Measurements from ENCODE around the gene VPS26C. TPM values are rescaled to one million over a fixed set of nuclear protein-coding genes. Genes with fewer than 3 reads are reported as not detected.

The VPS26C gene
- total RNA-seq, 1 experiment from 2014 or later = 43.2 TPM

- H3K79me2 ChIP-seq (ENCODE audit: low read length) = peaks cover 63% of the 10 kb centered on the region
- 0 out of 2 replicates have a peak, but pooled peaks cover 7% of the 10 kb centered on the region for H4K20me1 ChIP-seq (ENCODE audit: insufficient read depth, low read depth, low read length)
- H3K9ac ChIP-seq (ENCODE audit: low read length) = no peak overlapping the region
- no peak overlapping the region for H3K4me3 ChIP-seq (ENCODE audit: low read length)
- H3K9me2 ChIP-seq (replicated peaks; ENCODE audit: insufficient read depth, low read length) = no peaks in the 10 kb centered on the region
- no peak overlapping the region for H2AFZ ChIP-seq (ENCODE audit: low read length)
- no peak overlapping the region for H3K27ac ChIP-seq (ENCODE audit: low read length)
- no peak for DNase-seq
- H3K4me2 ChIP-seq (ENCODE audit: low read depth, low read length, poor library complexity, severe bottlenecking) = no peak overlapping the region
- no peaks in the 10 kb centered on the region for H3K9me3 ChIP-seq (ENCODE audit: low read length)
- no peaks in the 10 kb centered on the region for H3K4me1 ChIP-seq (ENCODE audit: low read length)
- no peaks in the 10 kb centered on the region for H3K27me3 ChIP-seq (ENCODE audit: low read length)
- peaks cover 36% of the 10 kb centered on the region; the same call in 1 of the 2 replicates for H3K36me3 ChIP-seq (ENCODE audit: insufficient read depth, low read length)
Observed at GRCh38 chr21:37231671-37232070, 35.5 kb downstream of the VPS26C start.

- Histone ChIP-seq H3K27ac (ENCODE audit: low read length) (no peak overlapping the region), H3K79me2 (ENCODE audit: low read length) (peaks cover 63% of the 10 kb centered on the region), H2AFZ (ENCODE audit: low read length) (no peak overlapping the region)
Observed at GRCh38 chr21:37231249-37231645, 35.9 kb downstream of the VPS26C start.

GRCh38 chr21:37230632-37231248 is 36.4 kb downstream of the VPS26C start:
- Histone ChIP-seq H3K4me1 (ENCODE audit: low read length) (no peaks in the 10 kb centered on the region), H2AFZ (ENCODE audit: low read length) (no peak overlapping the region), H3K9me2 (replicated peaks; ENCODE audit: insufficient read depth, low read length) (no peaks in the 10 kb centered on the region), H4K20me1 (ENCODE audit: insufficient read depth, low read depth, low read length) (0 out of 2 replicates have a peak, but pooled peaks cover 7% of the 10 kb centered on the region), H3K4me2 (ENCODE audit: low read depth, low read length, poor library complexity, severe bottlenecking) (no peak overlapping the region), H3K27ac (ENCODE audit: low read length) (no peak overlapping the region), H3K36me3 (ENCODE audit: insufficient read depth, low read length) (peaks cover 38% of the 10 kb centered on the region; the same call in 1 of the 2 replicates), H3K27me3 (ENCODE audit: low read length) (no peaks in the 10 kb centered on the region), H3K9ac (ENCODE audit: low read length) (no peak overlapping the region), H3K79me2 (ENCODE audit: low read length) (peaks cover 64% of the 10 kb centered on the region), H3K4me3 (ENCODE audit: low read length) (no peak overlapping the region), H3K9me3 (ENCODE audit: low read length) (no peaks in the 10 kb centered on the region)
- no peak for DNase-seq

More at GRCh38 chr21:37231249-37231645, 35.9 kb downstream of the VPS26C start:
- Histone ChIP-seq H3K4me1 (ENCODE audit: low read length) (no peaks in the 10 kb centered on the region), H4K20me1 (ENCODE audit: insufficient read depth, low read depth, low read length) (0 out of 2 replicates have a peak, but pooled peaks cover 7% of the 10 kb centered on the region), H3K36me3 (ENCODE audit: insufficient read depth, low read length) (peaks cover 38% of the 10 kb centered on the region; the same call in 1 of the 2 replicates), H3K27me3 (ENCODE audit: low read length) (no peaks in the 10 kb centered on the region), H3K9me2 (replicated peaks; ENCODE audit: insufficient read depth, low read length) (no peaks in the 10 kb centered on the region), H3K4me2 (ENCODE audit: low read depth, low read length, poor library complexity, severe bottlenecking) (no peak overlapping the region), H3K9ac (ENCODE audit: low read length) (no peak overlapping the region), H3K4me3 (ENCODE audit: low read length) (no peak overlapping the region), H3K9me3 (ENCODE audit: low read length) (no peaks in the 10 kb centered on the region)
- DNase-seq = no peak

- H3K9me3 ChIP-seq (ENCODE audit: low read length) = no peaks in the 10 kb centered on the region
- 0 out of 2 replicates have a peak, but pooled peaks cover 16% of the 10 kb centered on the region for H4K20me1 ChIP-seq (ENCODE audit: insufficient read depth, low read depth, low read length)
- H2AFZ ChIP-seq (ENCODE audit: low read length) = no peak overlapping the region
- H3K4me1 ChIP-seq (ENCODE audit: low read length) = peaks cover 5% of the 10 kb centered on the region
- H3K4me2 ChIP-seq (ENCODE audit: low read depth, low read length, poor library complexity, severe bottlenecking) = no peak overlapping the region
- no peak for DNase-seq
- H3K36me3 ChIP-seq (ENCODE audit: insufficient read depth, low read length) = peaks cover 62% of the 10 kb centered on the region
- no peak overlapping the region for H3K27ac ChIP-seq (ENCODE audit: low read length)
- no peak overlapping the region for H3K9ac ChIP-seq (ENCODE audit: low read length)
- H3K9me2 ChIP-seq (replicated peaks; ENCODE audit: insufficient read depth, low read length) = no peaks in the 10 kb centered on the region
- peaks cover 83% of the 10 kb centered on the region for H3K79me2 ChIP-seq (ENCODE audit: low read length)
- H3K4me3 ChIP-seq (ENCODE audit: low read length) = no peak overlapping the region
- no peaks in the 10 kb centered on the region for H3K27me3 ChIP-seq (ENCODE audit: low read length)
Observed at GRCh38 chr21:37228003-37228400, 39.1 kb downstream of the VPS26C start.

GRCh38 chr21:37227071-37228002 is 39.8 kb downstream of the VPS26C start:
- Histone ChIP-seq H3K79me2 (ENCODE audit: low read length) (peaks cover 83% of the 10 kb centered on the region), H3K27ac (ENCODE audit: low read length) (no peak overlapping the region), H3K9ac (ENCODE audit: low read length) (no peak overlapping the region), H3K9me3 (ENCODE audit: low read length) (no peaks in the 10 kb centered on the region), H3K4me1 (ENCODE audit: low read length) (peaks cover 6% of the 10 kb centered on the region), H3K27me3 (ENCODE audit: low read length) (no peaks in the 10 kb centered on the region), H3K4me3 (ENCODE audit: low read length) (no peak overlapping the region), H3K36me3 (ENCODE audit: insufficient read depth, low read length) (peaks cover 59% of the 10 kb centered on the region), H3K9me2 (replicated peaks; ENCODE audit: insufficient read depth, low read length) (no peaks in the 10 kb centered on the region), H2AFZ (ENCODE audit: low read length) (no peak overlapping the region), H4K20me1 (ENCODE audit: insufficient read depth, low read depth, low read length) (0 out of 2 replicates have a peak, but pooled peaks cover 16% of the 10 kb centered on the region), H3K4me2 (ENCODE audit: low read depth, low read length, poor library complexity, severe bottlenecking) (no peak overlapping the region)
- DNase-seq = no peak

- peaks cover 57% of the 10 kb centered on the region for H3K36me3 ChIP-seq (ENCODE audit: insufficient read depth, low read length)
- H3K4me3 ChIP-seq (ENCODE audit: low read length) = no peak overlapping the region
- 0 out of 2 replicates have a peak, but pooled peaks cover 14% of the 10 kb centered on the region for H4K20me1 ChIP-seq (ENCODE audit: insufficient read depth, low read depth, low read length)
- H2AFZ ChIP-seq (ENCODE audit: low read length) = no peak overlapping the region
- DNase-seq = no peak
- H3K79me2 ChIP-seq (ENCODE audit: low read length) = peaks cover 87% of the 10 kb centered on the region
- H3K27me3 ChIP-seq (ENCODE audit: low read length) = no peaks in the 10 kb centered on the region
- H3K4me1 ChIP-seq (ENCODE audit: low read length) = peaks cover 9% of the 10 kb centered on the region
- H3K4me2 ChIP-seq (ENCODE audit: low read depth, low read length, poor library complexity, severe bottlenecking) = no peak overlapping the region
- H3K9me2 ChIP-seq (replicated peaks; ENCODE audit: insufficient read depth, low read length) = no peaks in the 10 kb centered on the region
- no peak overlapping the region for H3K27ac ChIP-seq (ENCODE audit: low read length)
- no peaks in the 10 kb centered on the region for H3K9me3 ChIP-seq (ENCODE audit: low read length)
- no peak overlapping the region for H3K9ac ChIP-seq (ENCODE audit: low read length)
Observed at GRCh38 chr21:37226041-37226920, 40.9 kb downstream of the VPS26C start.

- Histone ChIP-seq H3K4me1 (ENCODE audit: low read length) (peaks cover 19% of the 10 kb centered on the region), H4K20me1 (ENCODE audit: insufficient read depth, low read depth, low read length) (0 out of 2 replicates have a peak, but pooled peaks cover 9% of the 10 kb centered on the region), H3K27ac (ENCODE audit: low read length) (no peak overlapping the region), H3K36me3 (ENCODE audit: insufficient read depth, low read length) (peaks cover 46% of the 10 kb centered on the region), H3K4me2 (ENCODE audit: low read depth, low read length, poor library complexity, severe bottlenecking) (no peak overlapping the region), H3K9ac (ENCODE audit: low read length) (no peak overlapping the region), H3K9me3 (ENCODE audit: low read length) (no peaks in the 10 kb centered on the region), H3K27me3 (ENCODE audit: low read length) (no peaks in the 10 kb centered on the region), H3K9me2 (replicated peaks; ENCODE audit: insufficient read depth, low read length) (no peaks in the 10 kb centered on the region), H2AFZ (ENCODE audit: low read length) (no peak overlapping the region), H3K4me3 (ENCODE audit: low read length) (no peak overlapping the region), H3K79me2 (ENCODE audit: low read length) (peaks cover 81% of the 10 kb centered on the region)
- DNase-seq = no peak
Observed at GRCh38 chr21:37224861-37225839, 42.0 kb downstream of the VPS26C start.
